Kidney (tissue), 14 donors: ENCODE results near the gene EFNA3. TPM values are rescaled to one million over a fixed set of nuclear protein-coding genes. Genes with fewer than 3 reads are reported as not detected.

Experiments used
- DNase-seq, 5 donors: peaks; one replicate each; pipeline ENCODE4 v3.0.0-alpha.2; 2013 to 2020
- FAIRE-seq: peaks from 2 replicates; lab custom pipeline; 2012; peaks lifted over from hg19 to GRCh38; lab: Jason Lieb, UNC
- H3K27ac ChIP-seq, 2 donors: one replicate each; pipeline ENCODE4 v1.7.0; 2013; ENCODE audit warnings: low read depth in 2 of 2, low read length in 2 of 2, inconsistent platforms in 1 of 2
- H3K27me3 ChIP-seq: one replicate; pipeline ENCODE4 v1.7.1; 2013; ENCODE audit warnings: low read length, inconsistent platforms; ENCODE audit not compliant: control insufficient read depth, insufficient read depth
- H3K36me3 ChIP-seq, 3 donors: one replicate each; pipeline versions ENCODE4 v1.7.0 to v1.7.1; 2013; ENCODE audit warnings: low read length in 3 of 3, control low read depth in 1 of 3, inconsistent platforms in 1 of 3; ENCODE audit not compliant: insufficient read depth in 3 of 3, control insufficient read depth in 2 of 3
- H3K4me1 ChIP-seq, 3 donors: one replicate each; pipeline versions ENCODE4 v1.7.0 to v1.7.1; 2013; ENCODE audit warnings: low read length in 3 of 3, inconsistent platforms in 1 of 3, low read depth in 1 of 3; ENCODE audit not compliant: control insufficient read depth in 2 of 3, insufficient read depth in 2 of 3
- H3K4me3 ChIP-seq, 3 donors: one replicate each; pipeline versions ENCODE4 v1.7.0 to v1.8.1; 2013; ENCODE audit warnings: low read length in 3 of 3, control low read depth in 1 of 3, inconsistent platforms in 1 of 3
- H3K9ac ChIP-seq, 3 donors: one replicate each; pipeline versions ENCODE4 v1.7.0 to v1.7.1; 2013; ENCODE audit warnings: low read length in 3 of 3, control low read depth in 1 of 3, inconsistent platforms in 1 of 3
- H3K9me3 ChIP-seq, 3 donors: one replicate each; pipeline versions ENCODE4 v1.7.0 to v1.7.1; 2013; ENCODE audit warnings: low read length in 3 of 3, control low read depth in 1 of 3, inconsistent platforms in 1 of 3; ENCODE audit not compliant: control insufficient read depth in 2 of 3, insufficient read depth in 1 of 3
- intact Hi-C: fragments of 100-400 bp; cut with DNase I; formaldehyde crosslinking; loops from one replicate; pipeline ENCODE4 v1.11.1; 2022
- polyA plus RNA-seq: library from polyadenylated mRNA; stranded (reverse); fragments of 350-450 nt; fragmentation: Illumina TruSeq; extraction: RNeasy Lipid Tissue Mini Kit (QIAGEN cat#74804); gene quantifications from one replicate; pipeline ENCODE4 v1.2.3, GENCODE V29; 2014; ENCODE audit warnings: low read depth, low replicate concordance; ENCODE audit not compliant: insufficient read depth
- total RNA-seq: library from RNA; stranded (reverse); fragmentation: NEBNext Ultra II Directional; extraction: Animal tissue kit (Norgen Biotek cat#: 25700); gene quantifications from one replicate; pipeline ENCODE4 v1.2.1, GENCODE V29; 2021
- TF ChIP-seq, protein P1 (sequence below): IDR thresholded peaks from 3 replicates; pipeline ENCODE4 v1.5.1; 2012; ENCODE audit warnings: mild to moderate bottlenecking, moderate library complexity, borderline replicate concordance; ENCODE audit not compliant: insufficient read depth; ENCODE audit errors: extremely low read depth
- donor health status: control.
- donor health status: control.
- donor health status: control.
- donor health status: control.
- donor health status: control.
- donor health status: DM: yes; HTN: yes; CAD: no.
- donor health status: Normal renal cell carcinoma (clear cell type).

Gene EFNA3
- total and polyA plus RNA-seq, 2 donors from 2014 or later, result 1.2 to 1.7 TPM

DNA sequence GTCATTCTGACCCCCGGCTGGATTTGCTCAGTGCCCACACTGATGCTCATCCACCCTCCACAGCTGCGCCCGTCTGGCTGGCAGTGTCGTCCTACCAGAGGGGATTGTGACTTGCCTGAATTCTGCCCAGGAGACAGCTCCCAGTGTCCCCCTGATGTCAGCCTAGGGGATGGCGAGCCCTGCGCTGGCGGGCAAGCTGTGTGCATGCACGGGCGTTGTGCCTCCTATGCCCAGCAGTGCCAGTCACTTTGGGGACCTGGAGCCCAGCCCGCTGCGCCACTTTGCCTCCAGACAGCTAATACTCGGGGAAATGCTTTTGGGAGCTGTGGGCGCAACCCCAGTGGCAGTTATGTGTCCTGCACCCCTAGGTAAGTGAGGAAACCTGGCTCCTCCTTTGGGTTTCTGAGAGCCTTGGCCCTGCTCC is 20.8 kb upstream of the EFNA3 start:
- FAIRE-seq (no peak), DNase-seq (peak in 1 of 5 donors; percentile 70)
- TF ChIP-seq, protein P1, sequence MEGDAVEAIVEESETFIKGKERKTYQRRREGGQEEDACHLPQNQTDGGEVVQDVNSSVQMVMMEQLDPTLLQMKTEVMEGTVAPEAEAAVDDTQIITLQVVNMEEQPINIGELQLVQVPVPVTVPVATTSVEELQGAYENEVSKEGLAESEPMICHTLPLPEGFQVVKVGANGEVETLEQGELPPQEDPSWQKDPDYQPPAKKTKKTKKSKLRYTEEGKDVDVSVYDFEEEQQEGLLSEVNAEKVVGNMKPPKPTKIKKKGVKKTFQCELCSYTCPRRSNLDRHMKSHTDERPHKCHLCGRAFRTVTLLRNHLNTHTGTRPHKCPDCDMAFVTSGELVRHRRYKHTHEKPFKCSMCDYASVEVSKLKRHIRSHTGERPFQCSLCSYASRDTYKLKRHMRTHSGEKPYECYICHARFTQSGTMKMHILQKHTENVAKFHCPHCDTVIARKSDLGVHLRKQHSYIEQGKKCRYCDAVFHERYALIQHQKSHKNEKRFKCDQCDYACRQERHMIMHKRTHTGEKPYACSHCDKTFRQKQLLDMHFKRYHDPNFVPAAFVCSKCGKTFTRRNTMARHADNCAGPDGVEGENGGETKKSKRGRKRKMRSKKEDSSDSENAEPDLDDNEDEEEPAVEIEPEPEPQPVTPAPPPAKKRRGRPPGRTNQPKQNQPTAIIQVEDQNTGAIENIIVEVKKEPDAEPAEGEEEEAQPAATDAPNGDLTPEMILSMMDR, result no peak
- H3K9me3 ChIP-seq, result no peaks in the 10 kb centered on the region
- no peak overlapping the region for H3K27ac ChIP-seq
- H3K36me3 ChIP-seq, result no peaks in the 10 kb centered on the region
- intact Hi-C loops, result no loop called here
- no peak overlapping the region for H3K4me3 ChIP-seq
- no peak overlapping the region for H3K9ac ChIP-seq
- H3K4me1 ChIP-seq, result peaks cover 0 to 10% (median 0%) of the 10 kb centered on the region in 3 donors
- H3K27me3 ChIP-seq, result no peaks in the 10 kb centered on the region

DNA sequence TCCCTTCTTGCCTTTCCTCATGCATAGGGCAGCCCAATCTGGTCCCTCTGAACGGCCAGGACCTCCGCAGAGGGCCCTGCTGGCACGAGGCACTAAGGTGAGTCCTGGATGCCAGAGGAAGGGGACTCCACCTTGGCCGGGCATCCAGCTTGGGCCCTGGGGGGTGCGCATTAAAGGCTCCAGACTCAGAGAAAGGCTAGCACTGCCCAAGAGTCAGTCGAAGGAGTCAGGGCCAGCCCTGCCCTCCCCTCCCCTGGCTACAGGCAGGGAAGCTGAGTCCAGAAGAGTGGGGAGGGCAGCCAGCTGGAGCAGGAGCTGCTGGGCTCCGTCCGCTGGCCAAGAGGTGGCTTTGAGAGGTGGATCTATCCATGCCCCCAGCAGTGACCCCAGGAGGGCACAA is 17.9 kb upstream of the EFNA3 start:
- H3K4me1 ChIP-seq, result peaks cover 0 to 17% (median 4%) of the 10 kb centered on the region in 3 donors
- H3K4me3 ChIP-seq, result no peak overlapping the region
- no peaks in the 10 kb centered on the region for H3K27me3 ChIP-seq
- FAIRE-seq (no peak), DNase-seq (peak in 1 of 5 donors; percentile 69)
- TF ChIP-seq, protein P1, result no peak
- H3K27ac ChIP-seq, result no peak overlapping the region
- H3K9ac ChIP-seq, result no peak overlapping the region
- H3K9me3 ChIP-seq, result no peaks in the 10 kb centered on the region
- intact Hi-C loops, result no loop called here
- no peaks in the 10 kb centered on the region for H3K36me3 ChIP-seq

DNA sequence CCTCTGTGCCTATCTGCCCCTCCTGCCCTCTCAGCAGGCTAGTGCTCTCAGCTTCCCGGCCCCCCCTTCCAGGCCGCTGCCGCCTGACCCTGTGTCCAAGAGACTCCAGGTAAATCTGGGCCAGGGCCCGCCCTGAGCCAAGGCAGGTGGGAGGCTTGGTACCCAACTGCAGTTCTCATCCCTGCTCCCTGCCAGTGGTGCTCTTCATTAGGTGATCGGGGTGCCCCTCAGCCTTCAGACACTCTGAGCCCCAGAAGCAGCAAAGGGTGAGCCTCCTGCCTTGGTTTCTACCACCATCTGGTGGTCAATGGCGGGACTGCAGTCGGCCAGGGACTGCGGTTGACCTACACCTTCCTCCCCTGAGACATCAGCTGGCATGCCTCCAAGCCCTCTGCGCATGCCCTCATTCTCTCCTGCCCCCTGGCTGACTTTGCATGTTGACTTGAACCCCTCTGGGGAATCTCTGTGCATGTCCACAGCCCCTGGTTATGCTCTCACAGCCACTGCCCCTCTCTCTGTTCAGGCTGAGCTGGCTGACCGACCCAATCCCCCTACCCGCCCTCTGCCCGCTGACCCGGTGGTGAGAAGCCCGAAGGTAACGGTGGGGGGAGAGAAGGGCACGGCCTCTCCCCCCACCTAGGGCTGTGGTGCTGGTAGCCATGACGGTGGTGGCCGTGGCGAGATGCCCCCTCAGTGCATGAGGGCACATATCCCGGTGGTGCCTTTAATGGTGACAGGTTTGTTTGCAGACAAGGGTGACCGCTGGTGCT is 17.1 kb upstream of the EFNA3 start:
- intact Hi-C loops, result no loop called here
- no peaks in the 10 kb centered on the region for H3K9me3 ChIP-seq
- H3K4me1 ChIP-seq, result peaks cover 0 to 17% (median 4%) of the 10 kb centered on the region in 3 donors
- H3K27me3 ChIP-seq, result no peaks in the 10 kb centered on the region
- no peak overlapping the region for H3K4me3 ChIP-seq
- DNase-seq, result peak; percentile 90 to 96 (median 91)
- peak overlapping the region in 1 of 3 donors; percentile 26 for H3K9ac ChIP-seq
- no peak for FAIRE-seq
- TF ChIP-seq, protein P1, result peak; percentile 97
- H3K36me3 ChIP-seq, result no peaks in the 10 kb centered on the region
- no peak overlapping the region for H3K27ac ChIP-seq
